GM18520 (cell line): ENCODE results near the gene PEX26.
"Not testable (repeated sequence)": the region's sequence is repeated elsewhere in the genome, so short reads cannot be mapped to it uniquely, and the experiment has no call there.

Experiments used
- ATAC-seq: cut with Tn5 transposase; IDR thresholded peaks from one replicate; pipeline ENCODE4 v1.9.1; 2021; ENCODE audit not compliant: unreplicated experiment

Gene PEX26

DNA sequence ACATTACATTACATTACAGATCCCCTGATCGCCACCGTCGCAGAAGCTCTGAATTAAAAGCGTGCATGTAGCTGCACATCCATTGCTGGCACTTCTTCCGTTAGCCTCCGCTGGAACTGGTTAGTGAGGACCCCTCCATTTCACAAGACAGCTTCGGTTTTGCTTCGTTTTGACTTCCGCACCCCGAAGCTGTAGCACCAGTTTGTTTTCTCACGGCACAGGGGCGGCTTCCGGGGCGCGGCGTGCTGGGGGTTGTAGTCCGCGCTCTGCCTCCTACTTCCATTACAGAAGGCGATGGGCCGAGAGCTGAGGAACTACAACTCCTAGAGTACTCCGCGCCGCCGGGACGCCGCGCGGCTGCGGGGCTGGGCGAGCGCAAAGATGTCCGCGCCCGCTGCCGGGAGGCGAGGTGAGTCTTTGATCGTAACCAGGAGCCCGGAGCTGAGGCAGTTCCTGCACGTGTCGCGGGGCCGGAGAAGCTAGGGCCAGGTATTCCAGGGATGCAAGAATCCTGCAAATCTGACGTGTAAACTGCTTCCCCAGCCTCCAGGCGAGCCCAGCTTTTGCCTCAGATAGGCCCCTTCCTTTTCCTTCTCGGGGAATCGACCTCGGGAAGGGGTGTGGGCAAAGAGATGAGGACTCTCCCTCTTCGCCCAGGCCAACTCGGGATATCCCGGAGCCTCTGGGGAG, at the start of gene PEX26:
Gene PEX26 (plus strand): TSS at position 352 of the 690 bp plus-strand sequence. CDS start 387 bp downstream, outside the sequence.
- peak; percentile 90 for ATAC-seq

- no peak for ATAC-seq
Observed at GRCh38 chr22:18028817-18029527, 48.8 kb upstream of the PEX26 start.

DNA sequence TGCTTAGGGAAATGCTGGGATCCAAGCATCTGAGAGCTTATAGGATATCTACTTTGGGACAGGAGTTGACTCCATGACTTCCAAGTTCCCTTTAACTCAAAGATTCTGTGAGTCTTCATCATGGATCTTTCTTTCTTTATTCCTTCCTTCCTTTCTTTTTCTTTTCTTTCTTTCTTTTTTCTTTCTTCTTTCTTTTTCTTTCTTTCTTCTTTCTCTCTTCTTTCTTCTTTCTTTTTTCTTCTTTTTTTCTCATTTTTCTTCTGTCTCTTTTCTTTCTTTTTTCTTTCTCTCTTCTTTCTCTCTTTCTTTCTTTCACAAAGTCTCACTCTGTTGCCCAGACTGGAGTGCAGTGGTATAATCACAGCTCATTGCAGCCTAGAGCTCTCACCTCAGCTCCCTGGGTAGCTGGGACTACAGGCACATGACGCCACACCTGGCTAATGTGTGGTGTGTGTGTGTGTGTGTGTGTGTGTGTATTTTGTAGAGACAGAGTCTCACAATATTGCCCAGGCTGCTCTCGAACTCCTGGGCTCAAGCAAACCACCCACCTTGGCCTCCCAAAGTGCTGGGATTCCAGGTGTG, 48.0 kb upstream of the PEX26 start:
- no peak for ATAC-seq

DNA sequence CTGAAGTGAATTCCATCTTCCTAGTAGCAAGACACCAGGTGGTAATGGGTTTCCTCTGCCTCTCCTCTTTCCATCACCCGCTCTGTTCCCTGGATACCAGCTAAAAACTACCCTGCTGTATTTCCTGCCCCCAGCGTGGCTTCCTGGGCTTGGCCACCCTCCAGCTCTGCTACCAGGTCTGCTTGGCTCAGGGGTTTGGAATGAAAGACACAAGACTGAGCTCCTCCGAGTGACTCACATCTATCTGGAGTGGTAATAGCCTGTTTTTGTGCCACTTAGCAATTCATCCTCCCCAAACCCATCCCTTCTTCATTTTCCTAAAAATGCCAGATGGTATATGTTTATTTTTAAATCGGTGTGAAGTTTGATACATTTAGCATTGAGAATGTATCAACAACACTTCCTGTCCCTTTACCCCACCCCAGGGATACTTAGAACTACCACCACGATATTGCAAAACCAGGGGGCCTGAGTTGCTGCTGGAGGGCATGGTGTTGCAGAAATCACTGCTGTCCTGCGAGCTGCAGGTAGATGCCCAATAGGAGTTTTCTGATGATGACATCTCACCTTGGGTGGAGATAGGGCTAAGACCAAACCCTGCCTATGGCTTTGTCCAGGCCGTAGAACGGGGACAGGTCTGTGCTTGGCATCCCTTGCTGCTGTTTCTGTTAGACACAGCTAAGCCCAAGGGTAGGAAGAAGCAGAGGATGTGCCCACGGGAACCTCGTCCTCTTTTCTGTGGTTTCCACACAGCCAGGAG, 45.9 kb upstream of the PEX26 start:
- no peak for ATAC-seq

- no peak for ATAC-seq
Observed at GRCh38 chr22:18032455-18033101, 45.2 kb upstream of the PEX26 start.

DNA sequence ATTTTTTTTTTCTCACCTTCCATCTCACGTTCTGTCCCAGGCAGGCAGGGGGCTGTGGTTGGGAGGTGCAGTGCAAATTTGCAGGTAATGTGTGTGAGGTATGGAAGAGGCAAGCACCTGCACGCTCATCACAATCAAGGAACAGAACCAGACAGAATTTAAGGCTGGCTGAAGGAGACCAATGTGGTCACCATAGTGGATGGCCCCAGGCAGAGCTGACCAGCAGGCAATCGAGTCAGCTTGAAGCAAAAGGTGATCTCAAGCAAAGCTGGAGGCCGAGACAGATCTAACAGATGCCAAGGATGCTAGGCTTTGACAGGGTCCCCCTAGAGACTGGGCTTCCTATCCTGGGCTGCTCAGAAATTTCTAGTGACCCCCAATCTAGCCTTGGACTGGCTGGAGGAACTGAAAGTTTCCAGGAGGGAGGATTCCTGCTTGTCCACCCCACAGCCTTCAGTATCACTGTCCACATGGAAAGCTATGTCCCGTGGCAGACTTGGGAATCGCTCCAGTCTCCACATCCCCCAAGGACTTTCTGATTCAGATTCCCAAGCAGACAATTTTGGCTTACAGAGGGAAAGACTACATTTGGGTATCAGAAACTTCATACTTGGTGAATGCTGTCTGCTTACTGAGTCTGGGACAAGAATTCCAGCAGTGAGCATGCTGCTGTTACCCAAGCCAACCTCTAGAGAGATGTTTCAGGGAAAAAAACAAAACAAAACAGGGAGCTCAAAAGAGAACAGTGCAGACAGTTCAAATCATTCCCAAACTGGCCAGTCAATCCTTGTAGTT, 44.4 kb upstream of the PEX26 start:
- no peak for ATAC-seq

DNA sequence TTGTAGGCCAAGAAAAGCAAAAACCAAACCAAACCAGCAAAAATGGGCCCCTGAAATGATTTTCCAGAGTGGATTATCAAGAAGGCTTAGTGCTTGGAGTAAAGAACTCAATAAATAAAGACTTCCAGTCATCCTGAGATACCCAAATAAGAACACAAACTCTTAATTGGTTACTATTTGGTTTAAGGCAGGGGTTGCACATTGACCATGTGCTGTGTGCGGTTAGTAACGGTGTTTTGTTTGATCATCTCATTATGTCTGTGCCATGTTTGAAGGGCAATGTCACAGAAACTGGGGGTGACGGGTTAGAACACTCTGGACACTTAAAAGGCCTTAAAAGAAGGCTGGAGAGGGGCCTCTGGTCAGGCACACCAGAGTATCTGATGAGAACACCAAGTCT, 43.7 kb upstream of the PEX26 start:
- no peak for ATAC-seq

GRCh38 chr22:18035751-18036150, 42.0 kb upstream of the PEX26 start:
- ATAC-seq, result no peak

DNA sequence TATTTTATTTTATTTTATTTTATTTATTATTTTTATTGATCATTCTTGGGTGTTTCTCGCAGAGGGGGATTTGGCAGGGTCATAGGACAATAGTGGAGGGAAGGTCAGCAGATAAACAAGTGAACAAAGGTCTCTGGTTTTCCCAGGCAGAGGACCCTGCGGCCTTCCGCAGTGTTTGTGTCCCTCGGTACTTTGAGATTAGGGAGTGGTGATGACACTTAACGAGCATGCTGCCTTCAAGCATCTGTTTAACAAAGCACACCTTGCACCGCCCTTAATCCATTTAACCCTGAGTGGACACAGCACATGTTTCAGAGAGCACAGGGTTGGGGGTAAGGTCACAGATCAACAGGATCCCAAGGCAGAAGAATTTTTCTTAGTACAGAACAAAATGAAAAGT, 36.9 kb upstream of the PEX26 start:
- not testable (repeated sequence) for ATAC-seq

DNA sequence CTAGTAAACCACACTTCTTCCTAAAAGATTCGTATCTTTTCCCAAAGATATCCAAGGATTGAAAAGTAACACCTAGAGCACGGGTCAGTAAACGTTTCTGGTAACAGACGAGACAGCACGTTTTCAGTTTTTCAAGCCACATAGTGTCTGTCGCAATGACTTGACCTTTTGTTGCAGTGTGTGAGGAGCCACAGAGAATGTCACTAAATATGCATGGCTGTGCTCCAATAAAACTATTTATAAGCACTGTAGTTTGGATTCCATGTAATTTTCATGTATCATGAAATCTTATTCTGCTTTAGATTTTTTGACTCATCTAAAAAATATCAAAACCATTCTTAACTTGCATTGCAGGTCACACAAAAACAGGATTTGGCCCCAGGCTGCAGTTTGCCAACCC, 35.1 kb upstream of the PEX26 start:
- no peak for ATAC-seq

GRCh38 chr22:18044548-18045271, 33.1 kb upstream of the PEX26 start:
- ATAC-seq, result no peak

- no peak for ATAC-seq
Observed at GRCh38 chr22:18045794-18046193, 32.0 kb upstream of the PEX26 start.

- no peak for ATAC-seq
Observed at GRCh38 chr22:18048041-18048440, 29.7 kb upstream of the PEX26 start.

DNA sequence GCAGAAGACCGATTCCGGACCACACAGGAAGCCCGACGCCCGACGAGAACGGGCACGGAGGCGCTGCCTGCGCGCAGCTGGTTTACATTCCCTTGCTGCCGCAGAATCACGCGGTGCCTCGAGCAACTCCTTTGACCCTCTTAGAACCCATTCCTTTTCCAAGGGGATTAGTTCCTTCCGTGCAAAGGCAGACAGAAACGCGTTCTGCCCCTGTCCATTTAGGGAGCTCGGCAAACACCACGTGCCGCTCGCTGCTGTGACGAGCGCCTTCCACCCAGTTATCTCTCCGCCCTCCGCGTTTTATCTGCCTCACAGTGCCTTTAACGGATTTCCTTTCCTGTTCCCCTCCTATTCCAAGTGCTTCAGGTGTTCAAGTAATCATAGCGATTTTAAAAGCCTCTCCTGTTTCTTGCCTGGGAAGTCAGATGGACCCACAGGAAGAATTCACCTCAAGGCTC, 29.3 kb upstream of the PEX26 start:
- no peak for ATAC-seq

DNA sequence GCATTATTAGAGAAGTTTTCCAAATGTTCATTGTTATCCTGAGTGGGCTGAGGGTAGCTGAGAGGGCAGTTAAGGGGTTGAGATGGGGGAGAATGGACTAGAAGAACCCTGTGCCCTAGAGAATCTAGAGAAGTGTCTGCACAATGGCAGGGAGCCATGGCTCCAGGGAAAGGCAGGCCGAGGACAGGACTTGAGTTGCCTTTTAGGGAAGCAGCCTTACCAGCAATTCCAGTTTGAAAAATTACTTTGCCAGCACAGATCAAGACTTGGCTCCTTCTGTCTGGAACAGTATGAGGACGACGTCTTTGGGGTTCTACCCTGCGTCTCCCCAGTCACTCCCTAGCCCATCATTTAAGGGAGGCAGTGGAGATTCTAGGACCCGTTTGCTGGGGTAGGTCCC, 27.7 kb upstream of the PEX26 start:
- no peak for ATAC-seq

- not testable (repeated sequence) for ATAC-seq
Observed at GRCh38 chr22:18051113-18051512, 26.7 kb upstream of the PEX26 start.

DNA sequence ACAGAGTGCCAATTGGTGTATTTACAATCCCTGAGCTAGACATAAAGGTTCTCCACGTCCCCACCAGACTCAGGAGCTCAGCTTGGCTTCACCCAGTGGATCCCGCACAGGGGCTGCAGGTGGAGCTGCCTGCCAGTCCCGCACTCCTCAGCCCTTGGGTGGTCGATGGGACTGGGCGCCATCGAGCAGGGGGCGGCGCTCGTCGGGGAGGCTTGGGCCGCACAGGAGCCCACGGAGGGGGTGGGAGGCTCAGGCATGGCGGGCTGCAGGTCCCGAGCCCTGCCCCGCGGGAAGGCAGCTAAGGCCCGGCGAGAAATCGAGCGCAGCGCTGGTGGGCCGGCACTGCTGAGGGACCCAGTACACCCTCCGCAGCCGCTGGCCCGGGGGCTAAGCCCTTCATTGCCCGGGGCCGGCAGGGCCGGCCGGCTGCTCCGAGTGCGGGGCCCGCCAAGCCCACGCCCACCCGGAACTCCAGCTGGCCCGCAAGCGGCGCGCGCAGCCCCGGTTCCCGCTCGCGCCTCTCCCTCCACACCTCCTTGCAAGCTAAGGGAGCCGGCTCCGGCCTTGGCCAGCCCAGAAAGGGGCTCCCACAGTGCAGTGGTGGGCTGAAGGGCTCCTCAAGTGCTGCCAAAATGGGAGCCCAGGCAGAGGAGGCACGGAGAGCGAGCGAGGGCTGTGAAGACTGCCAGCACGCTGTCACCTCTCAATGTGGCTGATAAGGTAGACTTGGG, 24.4 kb upstream of the PEX26 start:
- ATAC-seq, result not testable (repeated sequence)

GRCh38 chr22:18055619-18056160, 22.1 kb upstream of the PEX26 start:
- ATAC-seq, result no peak
